SW480 (cell line): Measurements from ENCODE around the gene RDH13.

Experiments used
- DNase-seq: peaks from one replicate; pipeline ENCODE4 v3.0.0-alpha.2; 2016; ENCODE audit warnings: low spot score

The RDH13 gene

GRCh38 chr19:55091955-55092354, 29.0 kb upstream of the RDH13 start:
- no peak for DNase-seq

- DNase-seq = no peak
Measured at GRCh38 chr19:55091126-55091910, 28.4 kb upstream of the RDH13 start.

- no peak for DNase-seq
Measured at GRCh38 chr19:55090564-55090963, 27.6 kb upstream of the RDH13 start.

- DNase-seq = no peak
Measured at GRCh38 chr19:55089342-55089944, 26.5 kb upstream of the RDH13 start.

- DNase-seq = peak; percentile 52
Measured at GRCh38 chr19:55088543-55089341, 25.8 kb upstream of the RDH13 start.

GRCh38 chr19:55088021-55088451, 25.1 kb upstream of the RDH13 start:
- DNase-seq = no peak

GRCh38 chr19:55087542-55087901, 24.6 kb upstream of the RDH13 start:
- DNase-seq = no peak

- DNase-seq = peak; percentile 95
Measured at GRCh38 chr19:55086730-55087541, 24.0 kb upstream of the RDH13 start.

- no peak for DNase-seq
Measured at GRCh38 chr19:55085923-55086715, 23.2 kb upstream of the RDH13 start.

- DNase-seq = no peak
Measured at GRCh38 chr19:55084416-55084815, 21.5 kb upstream of the RDH13 start.

- DNase-seq = no peak
Measured at GRCh38 chr19:55083004-55083850, 20.3 kb upstream of the RDH13 start.

- no peak for DNase-seq
Measured at GRCh38 chr19:55082020-55082851, 19.3 kb upstream of the RDH13 start.

- no peak for DNase-seq
Measured at GRCh38 chr19:55081770-55082019, 18.7 kb upstream of the RDH13 start.

GRCh38 chr19:55080968-55081769, 18.2 kb upstream of the RDH13 start:
- peak; percentile 88 for DNase-seq

- peak; percentile 88 for DNase-seq
Measured at GRCh38 chr19:55080121-55080967, 17.4 kb upstream of the RDH13 start.

- no peak for DNase-seq
Measured at GRCh38 chr19:55079400-55080038, 16.6 kb upstream of the RDH13 start.

- no peak for DNase-seq
Measured at GRCh38 chr19:55078996-55079395, 16.0 kb upstream of the RDH13 start.
